HL-60 (cell line): ENCODE measurements around the gene EFCC1.

ENCODE experiments used
- DNase-seq, 2 experiments: peaks; one replicate each; pipeline ENCODE4 v3.0.0-alpha.2; 2010 to 2020; ENCODE audit warnings: low read depth in 1 of 2, low spot score in 1 of 2
- H3K27ac ChIP-seq: fragments of 250-450 bp; sonication (Bioruptor Pico); replicated peaks from 2 replicates; pipeline ENCODE4 v1.5.1; 2020; ENCODE audit warnings: mild to moderate bottlenecking, moderate library complexity
- H3K27me3 ChIP-seq: fragments of 250-450 bp; sonication (Bioruptor Pico); 2 replicates; pipeline ENCODE4 v1.5.1; 2021; ENCODE audit warnings: mild to moderate bottlenecking, moderate library complexity; ENCODE audit not compliant: insufficient read depth, poor library complexity, severe bottlenecking
- H3K4me3 ChIP-seq: replicated peaks from 2 replicates; pipeline ENCODE4 v1.5.1; 2011; ENCODE audit warnings: mild to moderate bottlenecking, control low read depth, low read length; ENCODE audit not compliant: insufficient read depth
- CTCF ChIP-seq: IDR thresholded peaks from one replicate; pipeline ENCODE4 v1.5.1; 2011; ENCODE audit warnings: low read length, control low read depth, inconsistent platforms; ENCODE audit not compliant: insufficient read depth
- GABPA ChIP-seq: IDR thresholded peaks from 2 replicates; pipeline ENCODE4 v1.6.1; 2012; ENCODE audit warnings: low read depth
- POLR2AphosphoS5 ChIP-seq: IDR thresholded peaks from 2 replicates; pipeline ENCODE4 v1.6.1; 2012; ENCODE audit warnings: low read depth
- REST ChIP-seq: IDR thresholded peaks from 2 replicates; pipeline ENCODE4 v1.6.1; 2012; ENCODE audit warnings: low read depth; ENCODE audit not compliant: insufficient replicate concordance
- SPI1 ChIP-seq: IDR thresholded peaks from 2 replicates; pipeline ENCODE4 v1.6.1; 2012; ENCODE audit warnings: low read depth, mild to moderate bottlenecking, borderline replicate concordance

EFCC1 gene

GRCh38 chr3:129030611-129031010 lies 29.5 kb downstream of the EFCC1 start:
- no peak overlapping the region for H3K4me3 ChIP-seq
- TF ChIP-seq REST (no peak), SPI1 (no peak), GABPA (no peak), POLR2AphosphoS5 (no peak), CTCF (no peak)
- no peak overlapping the region for H3K27ac ChIP-seq
- DNase-seq = no peak
- H3K27me3 ChIP-seq = no peaks in the 10 kb centered on the region

- no peak overlapping the region for H3K4me3 ChIP-seq
- no peaks in the 10 kb centered on the region for H3K27me3 ChIP-seq
- TF ChIP-seq REST (no peak), POLR2AphosphoS5 (no peak), GABPA (no peak), SPI1 (no peak), CTCF (no peak)
- no peak for DNase-seq
- H3K27ac ChIP-seq = no peak overlapping the region
These were observed 30.5 kb downstream of the EFCC1 start for GRCh38 chr3:129031476-129032215.

GRCh38 chr3:129032716-129033115 lies 31.6 kb downstream of the EFCC1 start:
- no peak overlapping the region for H3K4me3 ChIP-seq
- DNase-seq = no peak
- no peak for TF ChIP-seq REST
- no peak for TF ChIP-seq CTCF
- TF ChIP-seq GABPA = no peak
- TF ChIP-seq POLR2AphosphoS5 = no peak
- TF ChIP-seq SPI1 = no peak
- H3K27me3 ChIP-seq = no peaks in the 10 kb centered on the region
- H3K27ac ChIP-seq = no peak overlapping the region
